Natural killer cell (primary cell): ENCODE data around the gene TWIST1. TPM values are rescaled to one million over a fixed set of nuclear protein-coding genes. Genes with fewer than 3 reads are reported as not detected.

Experiments
- ATAC-seq, 3 donors: fragments of 150-1000 bp in 2 of 3; fragments of 200-7000 bp in 1 of 3; cut with Tn5 transposase; 1 replicate in 1 of 3; 2 replicates in 2 of 3; pipeline ENCODE4 v1.10.0; 2021; ENCODE audit warnings: mild to moderate bottlenecking in 2 of 3, moderate library complexity in 2 of 3
- DNase-seq, 2 donors: peaks; one replicate each; pipeline versions ENCODE4 v3.0.0 to v3.0.0-alpha.2; 2013 to 2021; ENCODE audit warnings: mixed read lengths in 1 of 2
- H3K27ac ChIP-seq: one replicate; pipeline ENCODE4 v1.5.1; 2013; ENCODE audit warnings: mild to moderate bottlenecking, low read length
- H3K27me3 ChIP-seq: one replicate; pipeline ENCODE4 v1.6.1; 2013; ENCODE audit warnings: low read length; ENCODE audit not compliant: control insufficient read depth, insufficient read depth
- H3K36me3 ChIP-seq: one replicate; pipeline ENCODE4 v1.6.1; 2013; ENCODE audit warnings: low read length; ENCODE audit not compliant: control insufficient read depth, insufficient read depth
- H3K4me1 ChIP-seq: one replicate; pipeline ENCODE4 v1.6.1; 2013; ENCODE audit warnings: low read length; ENCODE audit not compliant: control insufficient read depth, insufficient read depth
- H3K4me3 ChIP-seq: one replicate; pipeline ENCODE4 v1.5.1; 2013; ENCODE audit warnings: low read length
- H3K9me3 ChIP-seq: one replicate; pipeline ENCODE4 v1.6.1; 2013; ENCODE audit warnings: low read length; ENCODE audit not compliant: control insufficient read depth, insufficient read depth
- H3K27ac Mint-ChIP-seq, 2 donors: one replicate each; pipeline ENCODE4 v1.8.0; 2022; ENCODE audit warnings: mild to moderate bottlenecking in 2 of 2, mixed read lengths in 2 of 2, moderate library complexity in 1 of 2
- H3K27me3 Mint-ChIP-seq, 2 donors: one replicate each; pipeline ENCODE4 v1.8.0; 2022; ENCODE audit warnings: low read depth in 2 of 2, mixed read lengths in 2 of 2
- H3K36me3 Mint-ChIP-seq: one replicate; pipeline ENCODE4 v1.8.0; 2022; ENCODE audit warnings: mixed read lengths
- H3K4me1 Mint-ChIP-seq, 2 donors: one replicate each; pipeline ENCODE4 v1.8.0; 2022; ENCODE audit warnings: mixed read lengths in 2 of 2
- H3K4me3 Mint-ChIP-seq: one replicate; pipeline ENCODE4 v1.8.0; 2022; ENCODE audit warnings: mild to moderate bottlenecking, moderate library complexity, mixed read lengths
- H3K9me3 Mint-ChIP-seq, 2 donors: one replicate each; pipeline ENCODE4 v1.8.0; 2022; ENCODE audit warnings: mixed read lengths in 2 of 2
- CTCF ChIP-seq: fragments of 200-600 bp; IDR thresholded peaks from one replicate; pipeline ENCODE4 v1.8.0; 2022; ENCODE audit warnings: antibody characterized with exemption
- WGBS: methylation state at CpG from one replicate; pipeline ENCODE4 v1.1.7; 2013; ENCODE audit warnings: missing lambda C conversion rate; ENCODE audit not compliant: insufficient coverage; 5-methylcytosine and 5-hydroxymethylcytosine counted together
- intact Hi-C: fragments of 100-400 bp; cut with micrococcal nuclease; formaldehyde crosslinking; loops from one replicate; pipeline ENCODE4 v1.14.2; 2022
- total RNA-seq, 4 donors: library from RNA; stranded (reverse); fragments of 120-200 nt in 1 of 4; gene quantifications; one replicate each; pipeline versions ENCODE4 v1.2.3 to v1.2.4, GENCODE V29; 2013 to 2022

The TWIST1 gene
- total RNA-seq, 3 donors from 2014 or later (not counting 1 experiment from before 2014, with no cell fraction given), result not detected

GRCh38 chr7:19110026-19110730, 7.3 kb downstream of the TWIST1 start:
- intact Hi-C loops, result no loop called here
- no peak overlapping the region for H3K4me3 Mint-ChIP-seq

GRCh38 chr7:19109000-19109946, 8.2 kb downstream of the TWIST1 start:
- WGBS, result 16% methylated on average over 10 of the region's 11 CpGs

More at GRCh38 chr7:19110026-19110730, 7.3 kb downstream of the TWIST1 start:
- Histone ChIP-seq H3K4me1 (peaks cover 27% of the 10 kb centered on the region), H3K27ac (no peak overlapping the region), H3K9me3 (no peaks in the 10 kb centered on the region), H3K4me3 (no peak overlapping the region), H3K36me3 (no peaks in the 10 kb centered on the region), H3K27me3 (peaks cover 77% of the 10 kb centered on the region)
- H3K36me3 Mint-ChIP-seq, result peaks cover 11% of the 10 kb centered on the region
- H3K9me3 Mint-ChIP-seq, result peaks cover 0 to 2% of the 10 kb centered on the region in 2 donors
- DNase-seq (no peak), ATAC-seq (no peak)
- no peak overlapping the region for H3K27ac Mint-ChIP-seq
- TF ChIP-seq CTCF, result no peak
- H3K27me3 Mint-ChIP-seq, result peaks cover 77 to 99% of the 10 kb centered on the region in 2 donors
- 16% methylated on average over 6 of the region's 11 CpGs for WGBS
- no peaks in the 10 kb centered on the region for H3K4me1 Mint-ChIP-seq

GRCh38 chr7:19107356-19108146, 9.9 kb downstream of the TWIST1 start:
- H3K27me3 Mint-ChIP-seq, result peaks cover 79 to 95% of the 10 kb centered on the region in 2 donors
- no peaks in the 10 kb centered on the region for H3K4me1 Mint-ChIP-seq
- DNase-seq (no peak), ATAC-seq (no peak)
- peaks cover 11% of the 10 kb centered on the region for H3K36me3 Mint-ChIP-seq
- H3K9me3 ChIP-seq, result no peaks in the 10 kb centered on the region
- H3K36me3 ChIP-seq, result no peaks in the 10 kb centered on the region
- 3% methylated on average over 47 of the region's 48 CpGs for WGBS
- intact Hi-C loops, result no loop called here
- H3K27me3 ChIP-seq, result peaks cover 56% of the 10 kb centered on the region
- H3K9me3 Mint-ChIP-seq, result peaks cover 0 to 2% of the 10 kb centered on the region in 2 donors
- H3K4me3 Mint-ChIP-seq, result no peak overlapping the region
- H3K4me3 ChIP-seq, result no peak overlapping the region
- no peak for TF ChIP-seq CTCF
- H3K27ac Mint-ChIP-seq, result no peak overlapping the region
- H3K27ac ChIP-seq, result no peak overlapping the region
- peaks cover 25% of the 10 kb centered on the region for H3K4me1 ChIP-seq

More at GRCh38 chr7:19109000-19109946, 8.2 kb downstream of the TWIST1 start:
- Mint-ChIP-seq H3K36me3 (peaks cover 11% of the 10 kb centered on the region), H3K27me3 (peaks cover 80 to 100% of the 10 kb centered on the region in 2 donors), H3K4me1 (no peaks in the 10 kb centered on the region), H3K4me3 (no peak overlapping the region), H3K9me3 (peaks cover 0 to 2% of the 10 kb centered on the region in 2 donors), H3K27ac (no peak overlapping the region)
- Histone ChIP-seq H3K9me3 (no peaks in the 10 kb centered on the region), H3K36me3 (no peaks in the 10 kb centered on the region), H3K27me3 (peaks cover 71% of the 10 kb centered on the region), H3K27ac (no peak overlapping the region), H3K4me3 (no peak overlapping the region), H3K4me1 (peaks cover 27% of the 10 kb centered on the region)
- no peak for TF ChIP-seq CTCF
- DNase-seq (no peak), ATAC-seq (no peak)
- intact Hi-C loops, result no loop called here
